Right renal pelvis (tissue), 4 donors: ENCODE results near the gene NELL1. TPM values are rescaled to one million over a fixed set of nuclear protein-coding genes. Genes with fewer than 3 reads are reported as not detected.

Source experiments
- DNase-seq, 4 donors: peaks; one replicate each; pipeline ENCODE4 v3.0.0-alpha.2; 2013; ENCODE audit warnings: low read depth in 4 of 4, low spot score in 3 of 4, missing footprints in 1 of 4
- polyA plus RNA-seq, 4 donors: library from polyadenylated mRNA; unstranded; fragments of 120-200 nt; gene quantifications; one replicate each; pipeline ENCODE4 v1.2.1, GENCODE V29; 2013; ENCODE audit not compliant: insufficient read length in 4 of 4

The NELL1 gene
- polyA plus RNA-seq, 4 donors = 2.4 to 4.6 (median 3.2) TPM

DNA sequence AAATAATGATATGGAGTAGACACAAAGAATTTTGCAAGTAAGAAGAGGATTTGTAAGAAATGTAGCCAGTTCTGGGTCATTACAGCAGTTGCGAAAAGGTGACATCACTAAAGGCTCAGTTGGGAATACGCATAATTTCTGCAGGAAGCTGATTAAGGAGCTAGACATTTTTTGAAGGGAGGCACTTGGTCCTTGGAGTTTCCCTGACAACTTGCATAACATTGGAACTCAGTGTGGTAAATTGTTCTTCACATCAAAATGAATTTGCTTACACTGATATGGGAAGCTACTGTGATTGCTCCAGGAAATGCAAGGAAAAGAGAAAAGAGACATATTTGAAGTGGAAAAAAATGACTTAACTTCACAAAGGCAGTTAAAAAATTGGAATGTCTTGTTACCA is 626.1 kb downstream of the NELL1 start:
- no peak for DNase-seq

DNA sequence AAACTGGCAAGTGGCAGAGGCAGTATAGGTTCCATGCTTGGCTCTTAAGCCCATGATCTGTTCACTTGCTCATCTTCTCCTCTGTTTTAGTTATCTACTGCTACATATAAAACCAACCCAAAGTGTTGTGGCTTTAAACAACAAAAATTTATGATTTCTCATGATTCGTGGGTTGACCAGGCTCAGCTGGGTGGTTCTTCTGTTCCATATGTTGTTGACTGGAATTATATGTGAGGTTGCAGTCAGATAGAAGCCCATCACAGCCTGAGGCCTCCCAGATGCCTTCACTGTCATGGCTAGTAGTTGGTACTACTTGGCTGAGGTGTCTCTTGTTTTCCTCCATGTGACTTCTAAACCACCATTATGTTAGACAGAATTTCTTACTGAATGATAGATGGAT is 632.6 kb downstream of the NELL1 start:
- DNase-seq = no peak

DNA sequence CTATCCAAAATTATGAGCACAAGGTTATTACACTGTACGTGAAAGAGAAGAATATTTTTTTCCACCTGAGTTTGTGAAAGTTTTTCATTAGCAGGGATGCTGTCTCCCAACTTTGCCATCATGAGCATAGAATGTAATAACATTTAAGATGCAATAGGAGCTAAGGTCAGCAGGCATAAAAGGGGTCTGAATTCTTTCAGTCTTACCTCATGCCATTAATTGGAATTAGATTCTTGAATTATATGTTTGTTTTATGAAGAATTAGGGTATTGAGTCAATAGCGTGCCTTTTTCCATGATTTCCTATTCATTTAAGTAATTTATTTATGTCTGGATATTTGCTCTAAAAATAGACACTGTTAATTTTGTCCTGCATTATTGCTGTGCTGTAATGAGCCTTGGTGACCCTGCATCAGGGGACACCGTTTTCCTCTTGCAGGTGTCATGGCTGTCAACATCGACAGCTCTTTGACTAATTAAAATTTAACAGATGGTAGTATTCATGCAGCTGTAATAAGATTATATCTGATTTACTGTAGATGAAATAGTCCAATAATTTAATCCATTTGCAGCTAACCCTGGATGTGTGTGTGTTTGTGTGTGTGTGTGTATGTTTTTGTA is 637.5 kb downstream of the NELL1 start:
- DNase-seq = no peak

DNA sequence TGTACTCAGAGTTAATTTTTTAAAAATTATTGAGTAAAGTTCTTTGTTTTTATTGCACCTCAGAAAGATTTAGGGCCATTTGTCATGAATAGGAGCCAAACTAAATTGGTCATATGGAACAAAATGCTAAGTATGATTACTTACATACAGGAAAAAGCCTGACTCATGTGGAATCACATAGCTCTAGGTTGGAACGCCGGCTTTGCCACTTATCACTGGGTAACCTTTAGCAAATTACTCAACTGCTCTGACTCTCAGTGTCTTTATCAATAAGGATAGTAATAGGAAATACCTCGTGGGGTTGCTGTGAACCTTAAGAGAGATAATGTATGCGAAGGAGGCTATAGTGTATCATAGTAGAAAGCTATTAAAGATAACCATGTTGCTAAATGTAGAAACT is 638.5 kb downstream of the NELL1 start:
- DNase-seq = no peak

DNA sequence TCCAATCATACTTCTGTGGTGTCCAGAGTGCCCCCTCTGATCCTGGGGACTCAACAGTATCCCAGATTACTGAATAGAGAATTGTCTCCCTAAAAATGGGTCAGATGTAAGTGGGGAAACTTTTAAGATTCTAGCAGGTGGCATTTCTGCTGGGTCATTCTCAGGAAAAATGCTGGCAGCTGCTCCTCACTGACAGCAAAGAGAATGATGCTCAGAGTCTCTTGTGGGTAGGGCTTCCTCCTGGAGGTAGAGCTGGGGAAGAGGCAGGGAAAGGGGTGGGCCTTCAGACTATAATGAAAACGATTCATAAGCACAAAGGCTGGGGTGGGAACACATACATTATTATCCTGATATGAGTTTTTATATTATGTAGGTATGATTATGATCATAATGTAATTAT is 647.2 kb downstream of the NELL1 start:
- DNase-seq = no peak

DNA sequence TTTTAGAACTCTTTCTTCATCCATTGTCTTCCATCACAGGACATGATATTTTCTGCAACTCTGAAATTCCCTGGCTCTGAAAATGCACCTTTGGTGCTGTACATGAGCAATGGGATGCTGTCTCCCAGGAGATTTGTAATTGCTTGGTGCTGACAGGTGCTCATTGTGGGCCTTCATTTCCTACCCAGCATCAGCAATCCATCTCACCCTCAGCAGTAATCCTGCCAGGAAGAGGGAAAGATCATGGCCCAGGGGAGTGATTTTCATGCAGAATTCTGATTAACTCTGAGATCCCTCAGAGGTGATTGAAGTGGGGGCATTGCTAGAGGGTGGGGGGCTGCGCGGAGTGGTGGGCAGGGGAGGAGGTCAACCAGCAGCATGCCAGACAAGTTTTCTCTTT is 651.7 kb downstream of the NELL1 start:
- DNase-seq = no peak

DNA sequence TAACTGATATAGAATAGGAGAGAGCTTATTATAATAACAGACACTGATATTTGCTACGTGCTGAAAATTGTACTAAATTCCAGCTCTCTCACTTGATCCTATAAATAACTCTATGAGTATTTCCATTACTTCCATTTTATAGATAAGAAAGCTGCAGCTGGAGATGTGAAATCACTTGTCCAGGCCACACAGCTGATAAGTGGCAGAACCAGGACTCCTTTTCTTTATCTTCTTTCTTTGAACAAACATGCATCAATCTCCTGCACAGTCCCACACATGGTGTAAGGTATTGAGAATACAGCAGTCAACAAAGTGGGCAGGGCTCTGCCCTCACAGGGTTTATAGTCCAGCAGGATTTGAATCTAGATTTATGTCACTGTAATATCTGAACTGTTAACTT is 652.1 kb downstream of the NELL1 start:
- no peak for DNase-seq

DNA sequence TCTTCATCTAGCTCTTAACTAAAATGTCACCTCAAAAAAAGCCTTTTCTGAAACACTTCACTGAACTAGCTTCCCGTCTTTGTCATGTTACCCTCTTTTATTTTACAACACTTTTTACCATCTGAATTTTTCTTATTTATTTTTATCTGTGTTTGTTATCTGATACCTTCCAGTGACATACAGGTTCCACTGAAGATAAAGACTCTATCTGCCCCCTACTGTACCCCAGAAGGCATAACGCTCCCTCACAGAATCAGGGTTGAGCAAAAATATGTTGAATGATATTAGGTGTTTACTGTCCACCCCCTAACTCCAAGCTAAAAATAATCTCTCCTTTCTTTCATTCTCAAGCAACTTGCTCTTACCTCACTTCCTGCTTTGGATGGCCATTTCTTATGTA is 654.2 kb downstream of the NELL1 start:
- DNase-seq = no peak

DNA sequence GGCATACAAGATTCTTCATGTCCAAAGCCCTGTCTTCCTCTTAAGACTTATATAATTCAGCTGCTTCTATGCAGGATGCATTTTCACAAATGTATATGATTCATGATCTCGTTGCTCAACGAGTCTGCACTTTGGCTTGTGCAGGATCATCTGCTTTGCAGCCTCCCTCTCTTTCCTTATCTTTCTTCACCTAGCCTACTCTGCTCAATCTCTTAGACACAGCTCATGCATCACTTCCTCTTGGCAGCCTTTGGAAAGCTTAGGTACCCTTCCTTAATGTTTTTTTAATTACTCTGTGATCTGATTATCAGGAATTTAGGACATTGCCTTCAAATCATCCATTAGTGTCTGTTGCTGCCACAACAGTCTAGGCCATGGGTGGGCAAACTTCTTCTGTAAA is 673.8 kb downstream of the NELL1 start:
- DNase-seq = no peak

DNA sequence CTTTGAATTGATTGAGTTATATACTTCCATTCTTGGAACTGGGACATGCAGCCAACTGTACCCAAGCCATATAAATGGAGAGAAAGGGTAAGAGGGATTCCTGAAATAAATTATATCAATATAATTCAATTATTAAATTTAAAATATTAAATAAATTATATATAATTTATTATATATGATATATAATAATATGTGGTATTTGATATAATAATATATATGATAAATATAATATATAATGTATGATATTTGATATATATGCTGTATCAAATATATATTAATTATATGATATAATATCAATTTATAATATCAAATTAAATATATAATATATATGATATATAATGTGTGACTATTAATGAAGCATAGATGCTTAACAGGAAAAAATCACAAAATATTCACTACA is 677.0 kb downstream of the NELL1 start:
- no peak for DNase-seq

DNA sequence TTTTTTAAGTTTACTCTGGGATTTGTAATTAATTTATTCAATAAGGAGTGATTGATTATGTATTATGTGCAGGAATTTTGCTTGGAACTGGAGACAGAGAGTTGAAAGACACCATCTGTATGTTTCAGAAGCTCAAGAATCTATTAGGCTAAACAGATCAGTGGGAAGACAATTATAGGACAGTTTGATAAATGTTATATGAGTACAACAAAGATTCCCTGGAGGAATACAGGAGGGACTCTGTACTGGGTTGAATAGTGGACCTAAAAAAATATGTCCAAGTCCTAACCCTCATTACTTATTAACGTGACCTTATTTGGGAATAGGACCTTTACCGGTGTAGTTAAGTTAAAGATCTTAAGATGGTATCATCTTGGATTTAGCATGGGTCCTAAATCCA is 681.2 kb downstream of the NELL1 start:
- DNase-seq = no peak

DNA sequence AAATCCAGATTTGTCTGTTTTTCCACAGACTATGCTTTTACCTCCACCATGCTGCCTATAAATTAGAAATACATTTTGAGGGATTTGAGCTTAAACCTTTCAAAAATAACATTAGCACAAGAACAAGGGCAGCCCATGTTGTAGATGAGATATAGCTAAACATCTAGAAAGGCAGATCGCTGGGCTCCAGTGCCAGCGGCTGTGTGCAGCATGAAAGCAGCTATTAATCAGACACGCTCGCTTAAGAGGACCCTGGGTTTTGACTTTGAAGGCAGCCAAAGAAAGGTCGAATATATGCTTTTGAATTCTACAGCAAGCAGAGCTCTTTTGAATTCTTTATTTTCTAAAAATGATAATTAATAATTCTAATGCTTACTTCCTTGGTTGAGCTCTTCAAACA is 684.0 kb downstream of the NELL1 start:
- no peak for DNase-seq

DNA sequence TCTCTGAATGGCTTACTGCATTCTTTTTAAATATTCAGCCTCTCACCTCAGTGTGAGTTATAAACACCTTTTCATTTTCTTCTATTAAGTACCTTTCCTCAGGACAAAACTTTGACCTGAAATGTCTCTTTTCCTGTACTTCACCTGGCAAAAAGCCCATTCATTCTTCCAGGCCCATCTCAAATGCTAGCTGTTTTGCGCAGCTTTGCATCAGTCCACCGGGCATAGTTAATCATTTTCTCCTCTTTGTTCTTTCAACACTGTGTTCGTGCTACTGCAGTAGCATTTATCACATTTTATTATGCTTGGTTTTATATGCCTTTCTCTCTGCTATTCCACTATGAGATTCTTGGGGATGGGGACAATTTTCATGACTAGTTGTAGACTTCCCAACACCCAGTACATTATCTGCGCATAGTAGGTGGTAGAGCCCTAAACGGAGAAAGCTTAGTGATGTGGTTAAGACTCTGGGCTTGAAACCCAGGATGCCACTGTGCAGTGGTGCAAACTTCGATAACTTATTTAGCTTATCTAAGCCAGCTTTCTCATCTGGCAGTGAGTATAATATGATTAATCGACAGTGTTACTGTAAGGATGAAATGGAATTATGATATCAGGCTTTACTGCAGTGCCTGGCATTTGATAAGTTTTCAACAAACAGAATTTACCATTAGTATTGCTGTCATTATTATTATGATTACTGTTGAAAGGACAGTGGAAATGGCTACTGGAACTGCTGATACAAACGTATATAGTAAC is 695.7 kb downstream of the NELL1 start:
- DNase-seq = no peak

DNA sequence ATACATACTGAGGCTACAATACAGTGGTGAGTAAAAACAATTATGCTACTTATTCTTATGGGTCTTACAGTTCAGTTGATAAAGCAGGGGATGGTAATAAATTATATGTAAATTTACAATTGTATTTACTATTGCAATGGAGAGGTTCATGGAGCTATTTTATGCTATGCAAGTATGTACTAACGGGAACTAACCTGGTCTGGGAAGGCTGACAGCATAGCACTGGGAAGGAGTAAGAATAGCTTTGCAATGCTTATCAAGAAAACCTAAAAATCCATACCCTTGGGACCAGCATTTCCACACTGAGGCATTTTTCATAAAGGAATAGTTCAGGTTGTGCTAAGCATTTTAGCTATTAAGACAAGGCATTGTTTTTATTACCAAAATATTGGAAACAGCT is 700.6 kb downstream of the NELL1 start:
- no peak for DNase-seq

DNA sequence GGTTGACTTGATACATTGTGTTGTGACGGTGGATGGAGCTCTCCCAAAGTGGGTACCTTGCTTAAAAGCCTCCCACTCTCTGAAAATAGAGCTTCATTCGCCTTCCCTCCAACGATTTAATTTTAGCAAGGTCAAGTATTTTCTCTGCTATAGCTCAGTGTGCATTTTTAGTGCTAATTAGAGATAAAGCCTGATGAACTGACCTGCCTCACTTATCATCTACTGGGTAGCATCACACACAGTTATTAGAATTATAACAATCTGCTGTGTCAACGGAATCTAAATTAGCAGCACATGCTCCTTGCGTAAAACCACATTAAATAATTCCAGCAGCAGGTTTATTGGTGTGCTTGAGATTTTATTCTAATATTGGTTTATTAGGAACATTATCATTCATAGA is 701.7 kb downstream of the NELL1 start:
- no peak for DNase-seq

DNA sequence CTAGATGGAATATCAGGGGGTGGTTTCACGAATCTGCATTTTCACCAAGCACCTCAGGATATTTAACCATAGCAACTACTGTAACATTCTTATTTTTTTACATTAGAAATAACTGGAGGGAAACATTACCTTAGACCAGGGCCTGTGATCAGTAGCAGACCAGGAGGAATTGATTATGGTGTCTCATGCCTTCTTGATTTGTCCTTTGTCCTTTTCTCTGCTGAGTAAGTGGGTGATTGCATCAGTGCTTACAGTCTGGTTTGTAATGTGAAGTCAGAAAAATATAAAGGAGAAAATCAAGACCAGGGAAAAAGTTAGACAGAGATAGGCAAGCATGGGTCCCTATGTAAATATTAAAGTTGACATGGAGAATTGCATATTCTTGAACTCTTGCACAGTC is 703.3 kb downstream of the NELL1 start:
- DNase-seq = no peak

DNA sequence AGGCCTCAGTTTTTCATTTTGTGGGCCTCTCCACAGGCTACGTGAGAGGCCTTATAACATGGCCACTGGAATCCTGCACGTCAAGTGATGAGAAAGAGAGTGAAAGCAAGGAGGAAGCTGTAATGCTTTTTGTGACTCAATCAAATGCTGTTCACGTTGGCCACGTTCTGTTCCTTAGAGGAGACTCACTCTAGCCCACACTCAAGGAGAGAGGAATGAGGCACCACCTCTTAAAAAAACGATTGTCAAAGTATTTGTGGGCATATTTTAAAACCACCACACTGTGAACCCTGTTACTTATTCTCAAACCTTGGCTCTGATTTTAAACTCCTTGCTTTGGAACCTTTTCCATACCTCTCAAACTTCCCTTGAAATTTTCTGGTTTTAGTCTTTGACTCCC is 705.0 kb downstream of the NELL1 start:
- no peak for DNase-seq

DNA sequence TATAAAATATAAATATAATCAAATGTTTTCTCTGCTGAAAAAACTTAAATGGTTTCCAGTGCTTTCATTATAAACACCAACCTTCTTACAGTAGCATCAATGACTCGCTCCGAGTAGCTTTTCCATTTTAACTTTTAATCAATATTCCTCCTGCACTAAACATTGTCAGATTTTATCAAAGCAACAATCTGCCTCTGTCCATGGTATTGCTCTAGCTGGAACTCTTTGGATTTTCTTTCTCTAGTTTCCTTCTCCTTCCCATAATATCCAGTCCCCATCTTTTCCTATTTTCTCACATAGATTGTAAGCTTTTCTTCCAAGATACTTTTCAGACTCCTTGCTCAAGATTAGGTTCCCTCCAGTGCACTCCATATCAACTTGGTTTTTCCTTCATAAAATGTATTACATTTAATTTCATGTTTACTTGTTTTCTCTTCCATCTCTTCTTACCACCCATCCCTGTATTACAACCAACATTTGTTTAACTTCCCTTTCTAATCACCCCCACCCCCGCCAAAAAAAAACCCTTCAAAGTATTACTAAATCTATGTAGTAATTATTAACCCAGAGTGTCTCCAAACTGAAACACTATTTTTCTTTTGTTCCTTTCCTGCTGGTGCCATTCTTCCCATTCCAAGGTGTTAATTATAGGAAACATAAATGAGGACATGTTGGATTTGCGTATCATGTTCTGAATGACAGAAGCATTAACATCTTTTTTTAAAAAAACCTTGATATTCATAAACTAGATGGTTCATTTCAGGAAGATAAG is 716.5 kb downstream of the NELL1 start:
- DNase-seq = no peak

DNA sequence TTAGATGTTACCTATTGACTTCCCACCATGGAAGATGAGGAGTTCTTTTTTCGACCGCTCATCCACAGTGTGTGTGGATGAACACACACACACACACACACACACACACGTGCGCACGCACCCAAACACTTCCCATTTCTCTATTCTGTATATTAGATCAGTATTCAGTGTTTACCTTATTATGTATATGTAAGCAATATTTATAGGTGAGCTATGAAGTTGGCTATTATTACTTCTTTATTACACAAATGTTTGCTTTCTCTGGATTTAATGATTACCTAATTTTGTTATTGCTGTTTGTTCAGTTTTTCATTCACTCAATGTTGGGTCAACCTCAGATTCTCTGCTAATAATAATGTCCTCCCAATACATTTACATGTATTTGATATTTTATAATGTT is 721.0 kb downstream of the NELL1 start:
- DNase-seq = no peak

DNA sequence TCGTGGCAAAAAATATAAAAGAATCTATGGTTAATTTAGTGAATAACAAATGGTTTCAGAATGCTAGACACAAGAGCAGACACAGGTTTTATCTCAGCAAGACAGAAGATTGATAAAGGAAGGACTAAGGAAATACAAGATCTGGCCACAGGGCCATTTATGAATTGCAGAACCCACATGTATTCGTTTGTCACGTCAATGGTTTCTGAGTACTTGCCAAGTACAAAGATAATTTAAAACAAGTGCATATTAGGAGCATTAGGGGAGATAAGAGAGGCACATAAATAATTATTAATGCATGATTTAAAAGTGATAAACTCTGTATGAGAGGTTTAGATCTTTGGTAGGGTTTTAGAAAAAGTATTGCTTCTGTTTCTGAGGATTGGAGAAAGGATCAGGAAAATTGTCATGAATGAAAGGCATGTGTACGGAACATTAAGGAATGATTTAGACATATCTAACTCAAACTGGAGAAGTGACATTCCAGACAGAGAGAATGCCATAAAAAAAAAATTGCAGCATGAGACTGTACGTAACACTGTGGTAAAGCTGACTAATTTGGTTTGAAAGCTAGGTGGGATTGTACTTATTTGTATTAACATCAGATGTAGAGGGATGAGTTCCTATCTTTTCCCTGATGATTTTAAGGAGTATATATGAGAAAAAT is 727.1 kb downstream of the NELL1 start:
- DNase-seq = no peak

DNA sequence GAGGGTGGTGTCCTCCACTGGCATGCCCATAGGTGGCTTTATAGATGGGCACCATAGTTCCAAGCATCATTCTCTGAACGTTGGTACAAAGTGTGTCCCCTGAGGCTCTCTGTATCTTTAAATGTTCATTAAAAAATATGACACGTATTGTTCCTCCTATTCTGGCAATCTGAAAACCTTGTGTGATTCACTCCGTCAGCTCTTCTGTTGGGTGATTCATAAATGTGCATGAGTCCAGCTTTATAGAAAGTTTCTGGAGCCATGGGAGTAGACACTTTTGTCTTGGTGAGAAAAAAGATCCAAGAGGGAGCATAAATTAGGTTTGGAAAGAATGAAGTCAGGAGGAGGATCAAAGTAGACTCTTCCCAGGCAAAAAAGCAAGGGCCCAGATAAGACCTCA is 728.8 kb downstream of the NELL1 start:
- DNase-seq = no peak
